Stomach smooth muscle (tissue), 2 donors: ENCODE results near the gene GPR89A.
"Not testable (repeated sequence)": the region's sequence is repeated elsewhere in the genome, so short reads cannot be mapped to it uniquely, and the experiment has no call there.

Experiments used
- H3K27ac ChIP-seq: one replicate; pipeline ENCODE4 v1.7.0; 2013; ENCODE audit warnings: mild to moderate bottlenecking, low read length, inconsistent platforms
- H3K27me3 ChIP-seq, 2 donors: one replicate each; pipeline ENCODE4 v1.7.0; 2013; ENCODE audit warnings: low read length in 2 of 2; ENCODE audit not compliant: insufficient read depth in 2 of 2, control insufficient read depth in 1 of 2
- H3K36me3 ChIP-seq, 2 donors: one replicate each; pipeline ENCODE4 v1.7.0; 2013; ENCODE audit warnings: low read length in 2 of 2; ENCODE audit not compliant: control insufficient read depth in 2 of 2, insufficient read depth in 2 of 2
- H3K4me1 ChIP-seq: one replicate; pipeline ENCODE4 v1.7.0; 2013; ENCODE audit warnings: low read length; ENCODE audit not compliant: control insufficient read depth, insufficient read depth
- H3K4me3 ChIP-seq, 2 donors: one replicate each; pipeline ENCODE4 v1.7.0; 2013; ENCODE audit warnings: low read length in 2 of 2
- H3K9ac ChIP-seq, 2 donors: one replicate each; pipeline ENCODE4 v1.7.0; 2013; ENCODE audit warnings: low read length in 2 of 2, mild to moderate bottlenecking in 1 of 2
- H3K9me3 ChIP-seq, 2 donors: one replicate each; pipeline ENCODE4 v1.7.0; 2013; ENCODE audit warnings: low read length in 2 of 2; ENCODE audit not compliant: control insufficient read depth in 2 of 2
- donor health status: healthy.
- donor health status: Pancreatic carcinoma.

Gene GPR89A

GRCh38 chr1:145686078-145686477, 78.3 kb downstream of the GPR89A start:
- H3K27ac ChIP-seq, H3K36me3 ChIP-seq, H3K9me3 ChIP-seq, H3K9ac ChIP-seq, H3K27me3 ChIP-seq, H3K4me3 ChIP-seq, H3K4me1 ChIP-seq: not testable (repeated sequence)

- H3K27ac ChIP-seq: no peak overlapping the region
- no peaks in the 10 kb centered on the region for H3K9me3 ChIP-seq
- no peaks in the 10 kb centered on the region for H3K4me1 ChIP-seq
- no peak overlapping the region for H3K9ac ChIP-seq
- no peak overlapping the region for H3K4me3 ChIP-seq
- no peaks in the 10 kb centered on the region for H3K27me3 ChIP-seq
- no peaks in the 10 kb centered on the region for H3K36me3 ChIP-seq
Observed at GRCh38 chr1:145688328-145688727, 80.5 kb downstream of the GPR89A start.

GRCh38 chr1:145688924-145689323, 81.1 kb downstream of the GPR89A start:
- no peaks in the 10 kb centered on the region for H3K27me3 ChIP-seq
- no peaks in the 10 kb centered on the region for H3K4me1 ChIP-seq
- no peak overlapping the region for H3K27ac ChIP-seq
- H3K4me3 ChIP-seq: no peak overlapping the region
- no peaks in the 10 kb centered on the region for H3K9me3 ChIP-seq
- no peak overlapping the region for H3K9ac ChIP-seq
- H3K36me3 ChIP-seq: no peaks in the 10 kb centered on the region

- H3K36me3 ChIP-seq: no peaks in the 10 kb centered on the region
- H3K27ac ChIP-seq: no peak overlapping the region
- H3K9ac ChIP-seq: no peak overlapping the region
- H3K4me1 ChIP-seq: no peaks in the 10 kb centered on the region
- no peaks in the 10 kb centered on the region for H3K9me3 ChIP-seq
- no peaks in the 10 kb centered on the region for H3K27me3 ChIP-seq
- no peak overlapping the region for H3K4me3 ChIP-seq
Observed at GRCh38 chr1:145689922-145690321, 82.1 kb downstream of the GPR89A start.

- H3K27ac ChIP-seq: no peak overlapping the region
- H3K27me3 ChIP-seq: no peaks in the 10 kb centered on the region
- no peaks in the 10 kb centered on the region for H3K9me3 ChIP-seq
- H3K36me3 ChIP-seq: no peaks in the 10 kb centered on the region
- H3K9ac ChIP-seq: no peak overlapping the region
- no peaks in the 10 kb centered on the region for H3K4me1 ChIP-seq
- H3K4me3 ChIP-seq: no peak overlapping the region
Observed at GRCh38 chr1:145690587-145691558, 83.1 kb downstream of the GPR89A start.

- no peaks in the 10 kb centered on the region for H3K4me1 ChIP-seq
- no peaks in the 10 kb centered on the region for H3K9me3 ChIP-seq
- no peak overlapping the region for H3K27ac ChIP-seq
- no peaks in the 10 kb centered on the region for H3K27me3 ChIP-seq
- no peak overlapping the region for H3K9ac ChIP-seq
- H3K36me3 ChIP-seq: no peaks in the 10 kb centered on the region
- no peak overlapping the region for H3K4me3 ChIP-seq
Observed at GRCh38 chr1:145692785-145693443, 85.1 kb downstream of the GPR89A start.

- H3K4me1 ChIP-seq: no peaks in the 10 kb centered on the region
- no peaks in the 10 kb centered on the region for H3K36me3 ChIP-seq
- no peak overlapping the region for H3K4me3 ChIP-seq
- no peak overlapping the region for H3K27ac ChIP-seq
- H3K9ac ChIP-seq: no peak overlapping the region
- H3K9me3 ChIP-seq: no peaks in the 10 kb centered on the region
- H3K27me3 ChIP-seq: no peaks in the 10 kb centered on the region
Observed at GRCh38 chr1:145695821-145696629, 88.2 kb downstream of the GPR89A start.

GRCh38 chr1:145696630-145696960, 88.8 kb downstream of the GPR89A start:
- no peaks in the 10 kb centered on the region for H3K4me1 ChIP-seq
- H3K4me3 ChIP-seq: no peak overlapping the region
- H3K36me3 ChIP-seq: no peaks in the 10 kb centered on the region
- no peak overlapping the region for H3K27ac ChIP-seq
- no peak overlapping the region for H3K9ac ChIP-seq
- H3K27me3 ChIP-seq: no peaks in the 10 kb centered on the region
- no peaks in the 10 kb centered on the region for H3K9me3 ChIP-seq

- H3K27me3 ChIP-seq: no peaks in the 10 kb centered on the region
- no peaks in the 10 kb centered on the region for H3K36me3 ChIP-seq
- no peak overlapping the region for H3K9ac ChIP-seq
- no peaks in the 10 kb centered on the region for H3K4me1 ChIP-seq
- H3K9me3 ChIP-seq: no peaks in the 10 kb centered on the region
- H3K4me3 ChIP-seq: no peak overlapping the region
- no peak overlapping the region for H3K27ac ChIP-seq
Observed at GRCh38 chr1:145701306-145701862, 93.6 kb downstream of the GPR89A start.

GRCh38 chr1:145702052-145702451, 94.3 kb downstream of the GPR89A start:
- no peak overlapping the region for H3K27ac ChIP-seq
- no peaks in the 10 kb centered on the region for H3K36me3 ChIP-seq
- H3K9ac ChIP-seq: no peak overlapping the region
- H3K27me3 ChIP-seq: no peaks in the 10 kb centered on the region
- no peaks in the 10 kb centered on the region for H3K4me1 ChIP-seq
- no peaks in the 10 kb centered on the region for H3K9me3 ChIP-seq
- H3K4me3 ChIP-seq: no peak overlapping the region
